ENCODE results near the gene CHRNB4. TPM values are rescaled to one million over a fixed set of nuclear protein-coding genes. Genes with fewer than 3 reads are reported as not detected.

Gene CHRNB4
- total and polyA plus RNA-seq, 2 of the 8 experiments (the other 6 are each of a cell fraction or from before 2014, with no cell fraction given), result 2.4 to 4.5 TPM

DNA sequence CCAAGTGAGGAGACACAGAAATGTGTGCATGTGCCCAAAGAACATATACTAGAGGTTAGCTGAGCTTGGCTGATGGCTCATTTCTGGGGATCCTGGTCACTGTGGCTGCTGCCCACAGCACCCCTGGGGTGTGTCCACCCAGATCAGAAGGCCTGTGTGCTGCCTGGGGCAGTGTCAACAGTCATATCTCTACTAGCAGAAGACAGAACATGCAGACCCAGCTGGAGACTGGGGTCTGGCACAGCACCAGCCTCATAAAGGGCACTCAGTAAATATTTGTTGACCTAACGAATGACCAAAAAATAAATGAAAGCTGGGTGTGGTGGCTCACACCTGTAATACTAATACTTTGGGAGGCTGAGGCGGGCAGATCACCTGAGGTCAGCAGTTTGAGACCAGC is 36.6 kb downstream of the CHRNB4 start (continued):
- no peak for TF ChIP-seq CHD1 (IDR thresholded peaks at IDR 0.05; ENCODE audit: low read depth, low read length)
- TF ChIP-seq TCF12 (IDR thresholded peaks at IDR 0.05; ENCODE audit: low read depth, low read length), result no peak
- no peak for TF ChIP-seq NANOG (IDR thresholded peaks at IDR 0.05; ENCODE audit: insufficient read depth, low read depth, low read length, poor library complexity, severe bottlenecking)
- TF ChIP-seq, protein P1, sequence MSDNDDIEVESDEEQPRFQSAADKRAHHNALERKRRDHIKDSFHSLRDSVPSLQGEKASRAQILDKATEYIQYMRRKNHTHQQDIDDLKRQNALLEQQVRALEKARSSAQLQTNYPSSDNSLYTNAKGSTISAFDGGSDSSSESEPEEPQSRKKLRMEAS (IDR thresholded peaks at IDR 0.05), result no peak
- no peak for TF ChIP-seq TEAD4 (IDR thresholded peaks at IDR 0.05; ENCODE audit: low read depth, low read length)
- no peak for TF ChIP-seq RBBP5 (IDR thresholded peaks at IDR 0.05; ENCODE audit: borderline replicate concordance, low read depth, low read length)
